Endothelial cell of umbilical vein (primary cell): ENCODE results near the gene SAMSN1. TPM values are rescaled to one million over a fixed set of nuclear protein-coding genes. Genes with fewer than 3 reads are reported as not detected.

Experiments
- BruUV-seq: library from RNA; stranded (reverse); fragments of 400-500 nt; replicated peaks from 2 replicates; lab custom pipeline; 2021; lab: Mats Ljungman, UMichigan
- CTCF ChIA-PET: fragments of 300-600, 350-600 bp; sonication (Branson Sonifier 250); formaldehyde crosslinking; loops from one replicate; lab custom pipeline; 2021; ENCODE audit warnings: antibody characterized with exemption, inconsistent platforms; lab: Charles Lee
- POLR2A ChIA-PET: fragments of 300-600, 350-600 bp; sonication (Branson Sonifier 250); formaldehyde crosslinking; loops from one replicate; lab custom pipeline; 2021; ENCODE audit warnings: antibody characterized with exemption, inconsistent platforms; lab: Charles Lee
- DNase-seq: peaks from one replicate; pipeline ENCODE4 v3.0.0-alpha.2; 2011; ENCODE audit warnings: low read depth, low spot score
- FAIRE-seq: peaks from 2 replicates; lab custom pipeline; 2011; peaks lifted over from hg19 to GRCh38; lab: Jason Lieb, UNC
- H2AFZ ChIP-seq: 2 replicates; pipeline ENCODE4 v1.6.0; 2012; ENCODE audit warnings: low read depth, low read length, control low read depth, inconsistent platforms
- H3K27ac ChIP-seq: 2 replicates; pipeline ENCODE4 v1.5.1; 2011; ENCODE audit warnings: low read depth, mild to moderate bottlenecking, control low read depth, low read length, moderate library complexity; ENCODE audit not compliant: insufficient read depth
- H3K27me3 ChIP-seq, 2 experiments: 2 replicates each; pipeline versions ENCODE4 v1.6.0 to v1.6.1; 2011; ENCODE audit warnings: low read length in 2 of 2, mixed read lengths in 1 of 2; ENCODE audit not compliant: control insufficient read depth in 2 of 2, insufficient read depth in 2 of 2
- H3K36me3 ChIP-seq, 2 experiments: 2 replicates in 1 of 2; 3 replicates in 1 of 2; pipeline ENCODE4 v1.5.1; 2011; ENCODE audit warnings: low read length in 2 of 2, mild to moderate bottlenecking in 1 of 2, moderate library complexity in 1 of 2; ENCODE audit not compliant: control insufficient read depth in 2 of 2, insufficient read depth in 2 of 2; ENCODE audit errors: extremely low read depth in 1 of 2
- H3K4me1 ChIP-seq: 3 replicates; pipeline ENCODE4 v1.5.1; 2011; ENCODE audit warnings: mild to moderate bottlenecking, low read length; ENCODE audit not compliant: control insufficient read depth, insufficient read depth; ENCODE audit errors: extremely low read depth
- H3K4me2 ChIP-seq: 2 replicates; pipeline ENCODE4 v1.6.1; 2011; ENCODE audit warnings: low read length, control low read depth, mixed read lengths; ENCODE audit not compliant: insufficient read depth
- H3K4me3 ChIP-seq, 3 experiments: fragments of 200-600 bp in 1 of 3; sonication (generic), shearing (Covaris generic) in 1 of 3; replicated peaks in 1 of 3; 2 replicates each; pipeline ENCODE4 v1.5.1; 2011 to 2016; ENCODE audit warnings: control low read depth in 3 of 3, low read length in 3 of 3, mild to moderate bottlenecking in 2 of 3, inconsistent platforms in 1 of 3, low read depth in 1 of 3, moderate library complexity in 1 of 3; ENCODE audit not compliant: insufficient read depth in 1 of 3
- H3K79me2 ChIP-seq: 2 replicates; pipeline ENCODE4 v1.6.0; 2012; ENCODE audit warnings: low read length, inconsistent platforms; ENCODE audit not compliant: control insufficient read depth, insufficient read depth
- H3K9ac ChIP-seq: replicated peaks from 2 replicates; pipeline ENCODE3; 2011; ENCODE audit warnings: low read length, control low read depth; ENCODE audit not compliant: insufficient read depth; ENCODE audit errors: extremely low read depth
- H3K9me1 ChIP-seq: replicated peaks from 3 replicates; pipeline ENCODE4 v1.6.0; 2011; ENCODE audit warnings: mild to moderate bottlenecking, low read length; ENCODE audit not compliant: control insufficient read depth, insufficient read depth; ENCODE audit errors: extremely low read depth
- H3K9me3 ChIP-seq: replicated peaks from 2 replicates; pipeline ENCODE4 v1.5.1; 2012; ENCODE audit warnings: low read length, inconsistent platforms; ENCODE audit not compliant: control insufficient read depth, insufficient read depth
- H4K20me1 ChIP-seq: replicated peaks from 2 replicates; pipeline ENCODE3; 2011; ENCODE audit warnings: mild to moderate bottlenecking, low read length; ENCODE audit not compliant: control insufficient read depth, insufficient read depth; ENCODE audit errors: extremely low read depth
- CTCF ChIP-seq, 2 donors: IDR thresholded peaks; 1 replicate in 1 of 2; 2 replicates in 1 of 2; pipeline ENCODE4 v1.5.1; 2011; ENCODE audit warnings: low read length in 2 of 2, mild to moderate bottlenecking in 2 of 2, moderate library complexity in 2 of 2, control low read depth in 1 of 2, inconsistent platforms in 1 of 2, low read depth in 1 of 2; ENCODE audit not compliant: insufficient read depth in 1 of 2; ENCODE audit errors: extremely low read depth in 1 of 2
- EZH2 ChIP-seq: IDR thresholded peaks from 2 replicates; pipeline ENCODE4 v1.6.1; 2012; ENCODE audit warnings: borderline replicate concordance, low read depth, mild to moderate bottlenecking, moderate library complexity, low read length, inconsistent platforms; ENCODE audit not compliant: severe bottlenecking
- FOS ChIP-seq: IDR thresholded peaks from 2 replicates; pipeline ENCODE4 v1.6.1; 2011; ENCODE audit warnings: mild to moderate bottlenecking, low read length, moderate library complexity, borderline replicate concordance; ENCODE audit not compliant: insufficient read depth
- GATA2 ChIP-seq: IDR thresholded peaks from 2 replicates; pipeline ENCODE4 v1.7.0; 2011; ENCODE audit warnings: low read depth, mild to moderate bottlenecking, moderate library complexity, mixed read lengths, low read length; ENCODE audit not compliant: insufficient read length, insufficient read depth
- JUN ChIP-seq: IDR thresholded peaks from 2 replicates; pipeline ENCODE4 v1.6.1; 2011; ENCODE audit warnings: borderline replicate concordance, low read depth; ENCODE audit not compliant: insufficient read length, insufficient read depth
- MAX ChIP-seq: IDR thresholded peaks from 2 replicates; pipeline ENCODE4 v1.6.1; 2011; ENCODE audit not compliant: insufficient read depth, insufficient read length
- MYC ChIP-seq: IDR thresholded peaks from one replicate; pipeline ENCODE4 v1.6.1; 2011; ENCODE audit warnings: mild to moderate bottlenecking, low read depth, low read length
- POLR2A ChIP-seq: IDR thresholded peaks from 2 replicates; pipeline ENCODE4 v1.6.1; 2012; ENCODE audit warnings: low read depth, mild to moderate bottlenecking, control low read depth, low read length
- POLR2AphosphoS5 ChIP-seq: IDR thresholded peaks from 2 replicates; pipeline ENCODE4 v1.6.1; 2012; ENCODE audit warnings: low read depth, mild to moderate bottlenecking, control low read depth, low read length, moderate library complexity; ENCODE audit not compliant: insufficient read depth
- dilution Hi-C: fragments of 300-500 bp; cut with MboI; formaldehyde crosslinking; loops from one replicate; pipeline ENCODE4 v1.15.0; 2019; ENCODE audit warnings: low sequenced_read_pairs; ENCODE audit not compliant: extremely low pct_ligation_motif_present
- intact Hi-C: fragments of 100-400 bp; cut with micrococcal nuclease; formaldehyde crosslinking; loops from one replicate; pipeline ENCODE4 v1.10.0; 2022
- polyA plus RNA-seq, 4 experiments: library from polyadenylated mRNA; depleted of rRNA in 3 of 4; stranded (reverse) in 3 of 4; unstranded in 1 of 4; fragments of >200 nt; gene quantifications; 2 replicates each; pipeline versions ENCODE4 v1.2.1 to v1.2.3, GENCODE V29; 2011 to 2012; ENCODE audit warnings: missing spikeins in 1 of 4
- total RNA-seq: library from RNA; stranded (reverse); gene quantifications from 2 replicates; pipeline ENCODE4 v1.2.3, GENCODE V29; 2021

Gene SAMSN1
- total and polyA plus RNA-seq, 2 donors (not counting 3 experiments of a cell fraction or from before 2014, with no cell fraction given), result 2.5 to 5.3 TPM

GRCh38 chr21:14452727-14453241 is 93.3 kb downstream of the SAMSN1 start:
- Histone ChIP-seq H4K20me1 (no peaks in the 10 kb centered on the region), H3K79me2 (no peaks in the 10 kb centered on the region), H3K4me3 (no peak overlapping the region), H3K4me1 (no peaks in the 10 kb centered on the region), H3K9me1 (no peaks in the 10 kb centered on the region), H3K9ac (no peak overlapping the region), H3K9me3 (no peaks in the 10 kb centered on the region), H3K27me3 (no peaks in the 10 kb centered on the region), H3K4me2 (no peak overlapping the region), H3K36me3 (no peaks in the 10 kb centered on the region), H3K27ac (no peak overlapping the region), H2AFZ (no peak overlapping the region)
- FAIRE-seq (no peak), DNase-seq (no peak)
- dilution Hi-C loops (no loop called here), intact Hi-C loops (loop anchor here (10.0 kb wide), 1 partner anchor 282 kb away; no protein-coding TSS in a partner anchor)
- ChIA-PET CTCF (interaction anchor here (1.4 kb wide), 1 partner anchor 16 kb away, joined by 3 read pairs; no protein-coding TSS in a partner anchor), POLR2A (no interaction called here)
- TF ChIP-seq JUN (no peak), FOS (no peak), MYC (no peak), POLR2A (no peak), POLR2AphosphoS5 (no peak), EZH2 (no peak), CTCF (IDR thresholded peaks at IDR 0.05; ENCODE audit: extremely low read depth in 1 of 2, insufficient read depth in 1 of 2, low read depth in 1 of 2, low read length in 2 of 2) (no peak), GATA2 (no peak), MAX (no peak)
- BruUV-seq, result no TSS peak
